K562 (cell line): ENCODE data around the gene RRAD. TPM values are rescaled to one million over a fixed set of nuclear protein-coding genes. Genes with fewer than 3 reads are reported as not detected.

Experiments
- BCOR ChIP-seq: fragments of 450-650 bp; IDR thresholded peaks from 2 replicates; pipeline ENCODE4 v1.6.1; 2016
- BHLHE40 ChIP-seq: IDR thresholded peaks from 2 replicates; pipeline ENCODE4 v1.6.1; 2011; ENCODE audit warnings: low read length, improper control_type of control experiment
- CAMTA2 ChIP-seq: fragments of 250-450 bp; sonication (Bioruptor Pico); conservative IDR thresholded peaks from 2 replicates; pipeline ENCODE4 v1.5.1; 2022
- CSDE1 ChIP-seq, 2 experiments: fragments of 450-650 bp; IDR thresholded peaks; 2 replicates each; pipeline ENCODE4 v1.6.1; 2016; ENCODE audit warnings: mild to moderate bottlenecking in 1 of 2
- FIP1L1 ChIP-seq: fragments of 200-400 bp; formaldehyde crosslinking; IDR thresholded peaks from 2 replicates; pipeline ENCODE4 v1.6.1; 2018; ENCODE audit warnings: mild to moderate bottlenecking, low read depth, low read length; ENCODE audit not compliant: poor library complexity, severe bottlenecking
- HDAC1 ChIP-seq, 2 experiments: fragments of 450-650 bp; IDR thresholded peaks; 2 replicates each; pipeline ENCODE4 v1.6.1; 2016 to 2017; ENCODE audit warnings: inconsistent platforms in 1 of 2, mild to moderate bottlenecking in 1 of 2, moderate library complexity in 1 of 2
- HDAC6 ChIP-seq: IDR thresholded peaks from 2 replicates; pipeline ENCODE4 v1.6.1; 2012; ENCODE audit warnings: low read depth, mild to moderate bottlenecking, control low read depth, inconsistent platforms, low read length, moderate library complexity
- KLF13 ChIP-seq: fragments of 450-650 bp; IDR thresholded peaks from 2 replicates; pipeline ENCODE4 v1.6.1; 2016; ENCODE audit warnings: missing genetic modification characterization, low read depth, mild to moderate bottlenecking, missing compliant biosample characterization, moderate library complexity, borderline replicate concordance
- MTA1 ChIP-seq: fragments of 450-650 bp; IDR thresholded peaks from 2 replicates; pipeline ENCODE4 v1.6.1; 2017; ENCODE audit warnings: borderline replicate concordance
- PREB ChIP-seq: sonication (generic); formaldehyde crosslinking; IDR thresholded peaks from 2 replicates; pipeline ENCODE4 v1.8.1; 2023; ENCODE audit warnings: mild to moderate bottlenecking, missing genetic modification reagents
- RAD21 ChIP-seq, 2 experiments: fragments of 250-450 bp in 1 of 2; fragments of 450-650 bp in 1 of 2; sonication (Bioruptor Pico) in 1 of 2; formaldehyde crosslinking in 1 of 2; IDR thresholded peaks in 1 of 2; conservative IDR thresholded peaks in 1 of 2; 2 replicates each; pipeline versions ENCODE4 v1.4.0 to v1.8.0; 2020 to 2022; ENCODE audit warnings: mild to moderate bottlenecking in 2 of 2, moderate library complexity in 1 of 2
- ZBTB2 ChIP-seq: fragments of 450-650 bp; IDR thresholded peaks from 2 replicates; pipeline ENCODE4 v1.6.1; 2016; ENCODE audit warnings: antibody characterized with exemption
- ZBTB40 ChIP-seq, 2 experiments: fragments of 450-650 bp in 1 of 2; sonication (generic) in 1 of 2; formaldehyde crosslinking in 1 of 2; IDR thresholded peaks; 2 replicates each; pipeline versions ENCODE4 v1.7.1 to v1.9.0; 2016 to 2022; ENCODE audit warnings: inconsistent platforms in 1 of 2, mild to moderate bottlenecking in 1 of 2, missing genetic modification reagents in 1 of 2
- ZNF644 ChIP-seq: fragments of 200-800 bp; sonication (Bioruptor generic); IDR thresholded peaks from 2 replicates; pipeline ENCODE4 v1.6.1; 2016; ENCODE audit warnings: low read depth, missing genetic modification characterization, missing compliant biosample characterization
- ZSCAN32 ChIP-seq: fragments of 450-650 bp; formaldehyde crosslinking; IDR thresholded peaks from 2 replicates; pipeline ENCODE4 v1.4.0; 2020; ENCODE audit warnings: mild to moderate bottlenecking, moderate library complexity
- polyA plus RNA-seq, 8 experiments: library from polyadenylated mRNA; depleted of rRNA in 4 of 8; stranded (reverse) in 5 of 8; unstranded in 3 of 8; fragments of >200 nt; fragmentation: Nextera tagmentation in 2 of 8; fragmentation: Illumina TruSeq in 1 of 8; extraction: Ambion mirVana in 2 of 8; extraction: Trizol in 1 of 8; gene quantifications; 2 replicates each; pipeline versions ENCODE4 v1.2.1 to v1.2.3, GENCODE V29; 2011 to 2014; ENCODE audit warnings: inconsistent platforms in 1 of 8, missing spikeins in 1 of 8
- total RNA-seq, 7 experiments: library from RNA; depleted of rRNA in 6 of 7; stranded (reverse); fragments of >200 nt in 6 of 7; fragmentation: Illumina TruSeq in 2 of 7; extraction: Trizol in 2 of 7; gene quantifications; 2 replicates each; pipeline versions ENCODE4 v1.2.1 to v1.2.3, GENCODE V29; 2011 to 2021; ENCODE audit warnings: low replicate concordance in 1 of 7

Gene RRAD
- total and polyA plus RNA-seq, 9 of the 15 experiments (the other 6 are each of a cell fraction or from before 2014, with no cell fraction given), result 0.09 to 0.20 (median 0.13) TPM; not detected in 5

GRCh38 chr16:66954097-66954659, 28.8 kb upstream of the RRAD start (continued):
- TF ChIP-seq BHLHE40, result no peak
- TF ChIP-seq ZBTB40 (IDR thresholded peaks at IDR 0.05), result no peak
- TF ChIP-seq ZBTB40 (CRISPR knock-in tag; IDR thresholded peaks at IDR 0.05), result no peak
- peak; percentile 77 to 90 for TF ChIP-seq RAD21 (CRISPR knock-in tag; conservative IDR thresholded peaks at IDR 0.05 in 1 of 2, IDR thresholded peaks at IDR 0.05 in 1 of 2)
- TF ChIP-seq ZBTB2, result no peak
- no peak for TF ChIP-seq PREB (CRISPR knock-in tag)
- TF ChIP-seq MTA1, result no peak
- no peak for TF ChIP-seq CSDE1 (IDR thresholded peaks at IDR 0.05)
- TF ChIP-seq KLF13 (tag), result no peak
- TF ChIP-seq HDAC6, result no peak
- no peak for TF ChIP-seq FIP1L1
- no peak for TF ChIP-seq ZSCAN32 (CRISPR knock-in tag)
- TF ChIP-seq BCOR, result 0 out of 2 replicates have a peak, but pooled peaks have one; percentile 35
- TF ChIP-seq HDAC1 (IDR thresholded peaks at IDR 0.05), result no peak
- no peak for TF ChIP-seq ZNF644 (tag)
- TF ChIP-seq CAMTA2 (CRISPR knock-in tag), result no peak
